Mesodermal cell (in vitro differentiated cells): ENCODE data around the gene PARP6.

Experiments used
- H3K27ac ChIP-seq: 2 replicates; pipeline ENCODE4 v1.7.0; 2013; ENCODE audit warnings: mild to moderate bottlenecking, low read depth, low read length, moderate library complexity; ENCODE audit not compliant: severe bottlenecking
- H3K36me3 ChIP-seq: 2 replicates; pipeline ENCODE4 v1.7.1; 2013; ENCODE audit warnings: mild to moderate bottlenecking, low read length, moderate library complexity; ENCODE audit not compliant: control insufficient read depth, insufficient read depth
- H3K4me1 ChIP-seq: one replicate; pipeline ENCODE4 v1.7.1; 2013; ENCODE audit warnings: mild to moderate bottlenecking, low read length; ENCODE audit not compliant: insufficient read depth, control insufficient read depth, poor library complexity, severe bottlenecking
- H3K4me3 ChIP-seq: 2 replicates; pipeline ENCODE4 v1.7.0; 2013; ENCODE audit warnings: low read length, control low read depth, mild to moderate bottlenecking; ENCODE audit not compliant: insufficient read depth, poor library complexity, severe bottlenecking; ENCODE audit errors: extremely low read depth
- H3K9me3 ChIP-seq: 2 replicates; pipeline ENCODE4 v1.7.1; 2013; ENCODE audit warnings: mild to moderate bottlenecking, low read length, moderate library complexity; ENCODE audit not compliant: control insufficient read depth
- WGBS, 2 experiments: methylation state at CpG; one replicate each; pipeline ENCODE4 v1.1.5; 2013; ENCODE audit warnings: missing lambda C conversion rate in 2 of 2; ENCODE audit not compliant: insufficient coverage in 2 of 2; 5-methylcytosine and 5-hydroxymethylcytosine counted together

The PARP6 gene

DNA sequence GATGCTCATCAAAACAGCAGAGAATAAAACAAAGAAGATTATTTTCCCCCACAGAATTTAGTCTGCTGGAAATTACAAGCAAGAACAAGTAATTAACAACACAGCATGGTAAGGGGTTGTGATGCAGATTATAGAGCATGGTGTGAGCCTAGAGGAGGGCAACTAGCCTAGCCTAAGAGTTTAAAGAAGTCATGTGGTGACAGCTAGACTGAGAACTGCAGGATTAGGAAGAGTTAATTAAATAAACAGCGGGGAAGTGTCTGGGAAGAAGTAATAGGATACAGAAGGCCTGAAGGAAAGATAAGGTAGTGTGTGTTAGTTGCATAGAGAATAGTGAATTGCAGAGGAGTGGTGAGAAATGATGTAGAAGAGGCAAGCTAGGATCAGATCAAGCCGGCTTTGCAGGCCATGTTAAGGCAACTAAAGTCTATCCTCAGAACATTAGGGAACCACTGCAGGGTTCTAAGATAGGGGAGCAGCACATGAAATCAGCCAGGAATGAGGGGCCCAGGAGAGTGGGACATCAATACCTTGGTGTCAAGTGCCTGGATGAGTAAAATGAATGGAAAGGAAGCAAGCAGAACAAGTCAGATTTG, 29.5 kb downstream of the PARP6 start:
- no peak overlapping the region for H3K4me3 ChIP-seq
- H3K9me3 ChIP-seq: no peaks in the 10 kb centered on the region
- H3K36me3 ChIP-seq: peaks cover 78% of the 10 kb centered on the region
- peaks cover 8% of the 10 kb centered on the region for H3K4me1 ChIP-seq
- WGBS, 2 experiments: 23 to 32% methylated on average over 1 to 2 of the region's 2 CpGs
- H3K27ac ChIP-seq: peak overlapping the region; percentile 24

DNA sequence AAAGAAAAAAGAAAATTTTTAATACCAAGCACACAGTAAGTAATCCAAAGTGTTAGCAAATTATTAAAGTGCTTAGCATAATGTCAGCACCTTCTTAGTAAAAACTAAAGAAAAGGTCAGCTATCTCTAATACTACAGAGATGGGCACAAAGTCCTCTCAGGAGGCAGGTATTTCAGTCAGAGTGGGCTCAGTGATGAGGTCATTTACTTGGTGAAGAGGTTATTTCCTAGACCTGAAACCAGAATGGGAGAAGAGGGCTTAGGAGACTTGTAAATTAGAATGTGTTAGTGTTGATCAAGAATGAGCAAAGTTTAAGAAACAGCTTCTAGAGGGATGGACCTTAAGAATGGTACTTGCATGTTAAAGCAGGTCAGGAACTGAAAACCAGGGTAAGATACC, 32.7 kb downstream of the PARP6 start:
- no peaks in the 10 kb centered on the region for H3K9me3 ChIP-seq
- peaks cover 29% of the 10 kb centered on the region for H3K4me1 ChIP-seq
- no peak overlapping the region for H3K4me3 ChIP-seq
- no peak overlapping the region for H3K27ac ChIP-seq
- H3K36me3 ChIP-seq: peaks cover 53% of the 10 kb centered on the region

DNA sequence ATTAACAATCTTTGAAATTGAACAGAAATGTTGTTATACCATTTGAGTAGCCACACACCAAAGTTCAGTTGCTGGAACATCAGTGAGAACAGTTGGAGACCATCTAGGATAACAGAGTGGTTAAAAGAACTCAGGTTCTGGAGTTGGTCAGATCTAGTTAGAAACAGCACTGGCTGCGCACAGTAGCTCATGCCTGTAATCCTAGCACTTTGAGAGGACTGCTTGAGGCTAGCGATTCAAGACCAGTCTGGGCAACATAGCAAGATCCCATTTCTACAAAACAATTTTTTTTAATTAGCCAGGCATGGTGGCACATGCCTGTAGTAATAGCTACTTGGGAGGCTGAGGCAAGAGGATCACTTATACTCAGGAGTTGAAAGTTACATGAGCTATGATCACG, 33.8 kb downstream of the PARP6 start:
- no peak overlapping the region for H3K27ac ChIP-seq
- H3K4me1 ChIP-seq: peaks cover 32% of the 10 kb centered on the region
- H3K4me3 ChIP-seq: no peak overlapping the region
- no peaks in the 10 kb centered on the region for H3K9me3 ChIP-seq
- H3K36me3 ChIP-seq: peaks cover 43% of the 10 kb centered on the region
- WGBS, 2 experiments: 100% methylated on average over 2 of the region's 3 CpGs

DNA sequence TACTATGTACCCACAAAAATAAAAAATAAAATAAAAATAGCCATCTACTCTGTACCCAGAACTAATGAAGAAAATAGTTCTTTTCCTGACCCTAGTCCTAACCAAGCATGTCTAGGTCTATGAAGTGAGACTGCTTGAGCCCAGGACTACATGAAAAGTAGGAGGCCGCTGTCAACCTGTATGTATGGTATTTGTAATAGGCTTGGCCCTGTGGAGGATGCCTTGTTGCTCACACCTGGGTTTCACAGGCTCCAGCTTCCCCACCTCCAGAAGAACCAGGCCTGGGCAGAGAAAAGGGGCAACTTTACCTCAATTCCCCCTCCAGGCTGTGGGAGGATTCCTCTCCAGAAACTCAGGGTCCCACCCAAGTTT, 34.5 kb downstream of the PARP6 start:
- Histone ChIP-seq H3K36me3 (peaks cover 41% of the 10 kb centered on the region), H3K27ac (peak overlapping the region; percentile 96), H3K4me3 (no peak overlapping the region), H3K4me1 (peaks cover 34% of the 10 kb centered on the region), H3K9me3 (no peaks in the 10 kb centered on the region)
- WGBS, 2 experiments: no CpG with 5 or more reads among the region's 1 CpG

DNA sequence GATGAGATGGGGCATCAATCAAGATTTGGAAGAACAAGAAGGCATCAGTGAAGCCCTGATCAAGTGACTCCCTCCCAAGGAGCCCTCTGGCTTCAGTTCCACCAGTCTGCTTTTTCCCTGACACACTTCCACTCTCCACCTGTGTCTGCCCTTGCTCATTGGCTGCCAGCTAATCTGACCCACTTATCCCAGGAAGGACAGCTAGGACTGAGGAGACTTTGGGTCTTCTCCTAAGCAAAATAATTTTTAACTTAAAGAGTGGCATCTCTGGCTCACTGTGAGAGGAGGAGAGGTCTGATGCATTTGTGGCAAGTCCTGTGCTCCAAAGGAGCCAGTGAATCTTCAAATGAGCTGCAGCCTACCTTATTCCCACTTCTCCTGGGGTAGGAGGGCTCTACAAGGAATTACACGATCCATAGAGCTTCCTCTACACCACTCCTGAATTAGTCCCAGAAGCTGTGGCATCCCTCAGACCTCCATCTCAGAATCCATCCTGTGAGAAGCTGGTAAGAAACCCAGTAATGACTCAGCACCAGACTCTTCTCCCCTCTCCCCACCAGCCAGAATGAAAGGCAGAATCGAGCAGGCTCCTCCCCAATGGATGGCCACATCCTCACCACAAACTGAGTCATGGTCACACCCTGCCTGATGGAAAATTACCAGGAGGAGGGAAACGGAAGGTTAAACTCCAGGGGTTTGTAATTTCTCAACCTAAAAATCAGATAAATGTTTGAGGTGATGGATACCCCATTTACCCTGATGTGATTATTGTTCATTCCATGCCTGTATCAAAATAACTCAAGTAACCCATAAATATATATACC, 35.1 kb downstream of the PARP6 start:
- H3K4me3 ChIP-seq: peak overlapping the region; percentile 32
- peak overlapping the region; percentile 96 for H3K27ac ChIP-seq
- WGBS, 2 experiments: 13 to 40% methylated on average over 1 of the region's 3 CpGs
- no peaks in the 10 kb centered on the region for H3K9me3 ChIP-seq
- H3K4me1 ChIP-seq: peaks cover 38% of the 10 kb centered on the region
- peaks cover 35% of the 10 kb centered on the region for H3K36me3 ChIP-seq

DNA sequence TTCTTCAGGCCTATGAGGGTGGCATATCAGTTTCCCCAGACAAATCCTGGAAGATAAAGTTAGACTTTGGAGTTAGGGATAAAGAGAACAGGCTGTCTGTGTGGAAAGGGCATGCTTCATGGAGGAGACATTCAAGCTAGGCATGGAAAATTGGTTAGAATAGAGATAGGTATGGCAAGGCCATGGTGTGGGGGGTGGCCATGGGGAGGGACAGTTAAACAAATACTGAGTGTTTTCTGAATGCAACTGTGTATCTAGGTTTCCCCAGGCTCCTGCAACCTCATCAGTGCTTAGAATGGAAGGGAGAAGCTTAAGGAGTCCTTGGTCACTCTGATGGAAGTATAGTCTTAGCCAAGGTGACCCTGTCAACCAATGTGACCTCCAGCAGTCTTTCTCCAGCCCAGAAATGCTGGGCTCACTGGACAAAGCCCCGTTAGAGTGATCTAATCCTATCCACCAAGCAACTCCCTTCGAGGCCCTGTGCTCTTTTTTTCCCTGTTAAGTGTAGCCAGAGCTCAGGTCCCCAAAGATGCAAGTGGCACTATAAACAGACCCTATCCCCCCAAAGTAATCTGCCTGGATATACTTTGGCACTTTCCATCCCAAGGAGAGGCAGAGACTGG, 35.9 kb downstream of the PARP6 start:
- peak overlapping the region; percentile 32 for H3K4me3 ChIP-seq

DNA sequence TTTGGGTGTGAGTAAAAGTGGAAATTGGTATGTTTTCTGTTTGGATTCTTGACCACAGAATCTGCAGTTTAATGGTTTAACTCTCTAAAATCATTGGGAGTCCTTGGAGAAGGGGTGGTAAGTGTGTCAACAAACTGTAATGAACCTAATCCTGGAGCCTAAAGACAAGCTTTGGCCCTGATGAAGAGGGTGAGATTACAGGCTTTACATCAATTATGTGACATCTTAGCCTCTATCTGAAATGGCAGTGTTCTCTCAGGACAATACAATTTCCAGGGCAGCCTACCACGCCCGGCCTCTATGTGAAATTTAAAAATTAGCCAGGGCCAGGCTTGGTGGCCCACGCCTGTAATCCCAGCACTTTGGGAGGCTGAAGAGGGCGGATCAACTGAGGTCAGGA, 37.1 kb downstream of the PARP6 start:
- WGBS, 2 experiments: 89 to 95% methylated on average over 3 to 4 of the region's 4 CpGs
- Histone ChIP-seq H3K4me3 (no peak overlapping the region), H3K27ac (no peak overlapping the region), H3K4me1 (peaks cover 38% of the 10 kb centered on the region), H3K9me3 (no peaks in the 10 kb centered on the region), H3K36me3 (peaks cover 16% of the 10 kb centered on the region)

More for the DNA sequence above, 35.9 kb downstream of the PARP6 start:
- Histone ChIP-seq H3K9me3 (no peaks in the 10 kb centered on the region), H3K36me3 (peaks cover 27% of the 10 kb centered on the region), H3K4me1 (peaks cover 38% of the 10 kb centered on the region), H3K27ac (peak overlapping the region; percentile 96)
- WGBS, 2 experiments: 100% methylated on average over 2 of the region's 2 CpGs; no CpG with 5 or more reads in 1 of the 2 experiments

DNA sequence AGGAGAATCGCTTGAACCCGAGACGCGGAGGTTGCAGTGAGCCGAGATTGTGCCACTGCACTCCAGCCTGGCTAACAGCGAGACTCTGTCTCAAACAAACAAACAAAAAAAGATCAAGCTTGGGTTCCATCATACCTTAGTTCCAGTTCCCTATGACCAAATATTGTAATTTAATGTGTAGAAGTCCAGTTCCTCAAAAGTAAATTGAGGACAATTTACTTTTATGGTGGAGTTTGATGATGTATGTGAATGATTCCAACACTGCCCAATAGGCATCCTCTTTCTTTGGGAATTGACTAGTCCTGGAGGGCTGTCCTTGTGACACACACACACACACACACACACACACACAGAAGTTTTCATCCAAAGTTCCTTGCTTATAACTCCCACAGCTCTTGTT, 38.6 kb downstream of the PARP6 start:
- peaks cover 10% of the 10 kb centered on the region for H3K36me3 ChIP-seq
- no peaks in the 10 kb centered on the region for H3K9me3 ChIP-seq
- no peak overlapping the region for H3K27ac ChIP-seq
- no peak overlapping the region for H3K4me3 ChIP-seq
- H3K4me1 ChIP-seq: peaks cover 38% of the 10 kb centered on the region
- WGBS, 2 experiments: 97 to 98% methylated on average over 5 of the region's 6 CpGs

DNA sequence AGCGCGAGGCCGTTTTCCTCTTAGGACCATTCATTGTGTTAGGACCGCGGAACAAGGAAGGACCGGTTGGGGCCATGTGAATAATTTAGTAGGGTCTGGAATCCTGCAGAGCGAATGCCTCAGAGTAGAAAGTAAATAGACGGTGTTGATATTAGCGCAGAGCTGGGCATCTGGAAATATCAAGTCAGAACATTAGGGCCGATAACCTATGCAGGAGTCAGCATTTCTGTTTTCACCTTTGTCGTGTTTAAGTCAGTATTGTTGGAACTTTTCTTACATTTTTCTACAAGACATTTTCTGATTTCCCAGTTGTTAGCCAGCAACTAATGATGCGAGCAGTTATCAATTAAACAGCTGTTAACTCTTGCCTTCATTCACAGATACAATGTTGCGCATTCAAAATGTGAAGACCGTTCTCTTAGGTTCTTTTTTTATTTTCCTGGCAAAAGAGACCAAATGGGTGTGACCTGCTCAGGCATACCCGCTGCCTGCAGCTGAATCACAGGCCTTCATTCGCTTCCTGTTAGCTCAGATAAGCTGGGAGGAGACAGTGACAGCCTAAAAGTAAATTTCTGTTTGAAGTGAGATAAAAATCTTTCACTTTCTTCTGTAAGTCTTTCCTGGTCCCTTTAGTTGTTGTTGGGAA, 40.4 kb downstream of the PARP6 start:
- H3K4me1 ChIP-seq: peaks cover 36% of the 10 kb centered on the region
- H3K27ac ChIP-seq: peak overlapping the region; percentile 89
- 7 to 12% methylated on average over 13 to 15 of the region's 16 CpGs for WGBS, 2 experiments
- peaks cover 11% of the 10 kb centered on the region for H3K36me3 ChIP-seq
- H3K9me3 ChIP-seq: no peaks in the 10 kb centered on the region
- H3K4me3 ChIP-seq: peak overlapping the region; percentile 96

DNA sequence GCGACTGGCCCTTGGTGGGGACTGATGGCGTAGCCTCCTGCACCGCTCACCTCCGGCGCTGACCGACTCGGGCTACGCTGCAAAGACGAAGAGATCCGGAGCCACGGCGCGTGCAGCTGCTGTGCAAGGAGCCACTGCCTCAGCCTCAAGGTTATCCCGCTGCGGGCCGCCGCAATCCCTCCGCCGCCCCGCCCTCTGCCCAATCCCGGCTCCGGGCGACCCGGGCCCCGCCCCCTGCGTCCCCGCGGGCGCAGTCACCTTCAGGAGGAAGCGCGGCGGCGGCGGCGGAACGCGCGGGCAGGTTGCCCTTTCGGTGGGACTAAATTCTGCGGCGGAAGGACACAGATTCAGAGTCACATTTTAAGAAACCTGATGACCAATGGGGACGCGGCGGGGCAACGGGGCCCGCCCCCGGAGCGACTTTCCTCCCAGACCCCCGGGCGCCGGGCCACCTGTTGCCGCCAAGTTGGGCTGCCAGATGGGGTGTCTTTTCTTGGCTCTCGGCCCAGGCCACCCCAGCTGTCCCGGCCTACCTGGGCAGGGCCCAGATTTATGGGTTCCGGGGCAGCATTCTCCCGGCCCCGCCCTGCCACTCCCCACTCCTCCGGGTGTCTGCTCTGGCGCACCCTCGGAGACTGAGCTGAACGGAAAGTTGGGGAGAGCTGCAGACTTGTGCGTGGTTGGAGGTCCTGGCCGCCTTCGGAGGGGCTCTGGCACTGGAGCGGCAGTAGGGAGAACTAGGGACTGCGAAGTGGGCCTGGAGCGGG, 41.1 kb downstream of the PARP6 start, which contains the start of gene PKM:
Gene PKM, minus strand, starts transcription at position 125 of the 767 bp plus-strand sequence. CDS start 12,093 bp downstream, outside the sequence.
- peaks cover 11% of the 10 kb centered on the region for H3K36me3 ChIP-seq
- peak within 1 kb of the TSS; percentile 96 for H3K4me3 ChIP-seq
- H3K4me1 ChIP-seq: peaks cover 36% of the 10 kb centered on the region
- peak within 1 kb of the TSS; percentile 89 for H3K27ac ChIP-seq
- 0% methylated on average over 23 to 51 of the region's 67 CpGs for whole genome bisulfite sequencing, 2 experiments
- H3K9me3 ChIP-seq: no peaks in the 10 kb centered on the region
